Rectal smooth muscle tissue (tissue), 1 donor: Measurements from ENCODE around the gene GBE1.

Experiments
- H3K27ac ChIP-seq: one replicate; pipeline ENCODE4 v1.7.0; 2013; ENCODE audit warnings: low read depth, low read length, inconsistent platforms
- H3K27me3 ChIP-seq: one replicate; pipeline ENCODE4 v1.7.0; 2013; ENCODE audit warnings: low read length; ENCODE audit not compliant: control insufficient read depth, insufficient read depth
- H3K36me3 ChIP-seq: one replicate; pipeline ENCODE4 v1.7.0; 2013; ENCODE audit warnings: low read length; ENCODE audit not compliant: control insufficient read depth, insufficient read depth
- H3K4me1 ChIP-seq: one replicate; pipeline ENCODE4 v1.7.0; 2013; ENCODE audit warnings: low read length; ENCODE audit not compliant: control insufficient read depth, insufficient read depth
- H3K4me3 ChIP-seq: one replicate; pipeline ENCODE4 v1.7.0; 2013; ENCODE audit warnings: low read length
- H3K9ac ChIP-seq: one replicate; pipeline ENCODE4 v1.7.0; 2013; ENCODE audit warnings: low read length

The GBE1 gene

DNA sequence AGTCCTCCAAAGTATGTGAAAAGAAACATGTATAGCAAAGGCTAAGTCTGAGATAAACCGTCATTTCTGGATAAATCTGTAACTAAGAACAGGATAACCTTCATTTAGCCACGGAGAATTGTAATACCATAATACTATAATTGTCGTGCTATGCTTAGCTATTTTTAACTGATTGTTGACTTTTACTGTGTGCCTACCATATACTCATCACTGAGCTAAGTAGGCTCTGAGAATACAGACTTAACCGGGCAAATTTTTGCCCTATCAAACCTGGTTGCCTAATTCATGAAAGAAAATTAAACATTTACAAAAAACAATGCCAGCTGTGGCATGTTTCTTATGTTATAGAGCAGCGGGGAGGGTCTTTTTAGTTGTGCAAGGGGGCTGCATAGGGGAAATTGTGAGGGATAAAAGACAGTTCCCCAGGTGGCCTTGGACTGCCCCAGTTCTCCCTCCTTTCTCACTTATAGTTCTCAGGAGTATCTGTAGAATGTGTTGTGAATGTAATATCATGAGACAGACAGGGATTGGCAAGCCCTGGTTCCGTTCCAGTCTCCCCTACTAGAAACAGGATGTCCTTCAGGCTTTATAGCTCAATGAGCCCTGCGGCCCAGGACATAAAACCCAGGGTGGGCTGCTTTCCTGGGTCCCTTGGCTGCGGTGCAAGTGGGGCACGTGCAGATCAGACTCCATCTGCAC lies 318.5 kb downstream of the GBE1 start:
- Histone ChIP-seq H3K27ac (no peak overlapping the region), H3K9ac (no peak overlapping the region), H3K4me1 (no peaks in the 10 kb centered on the region), H3K4me3 (no peak overlapping the region), H3K27me3 (no peaks in the 10 kb centered on the region), H3K36me3 (no peaks in the 10 kb centered on the region)

GRCh38 chr3:81440661-81441060 lies 320.8 kb downstream of the GBE1 start:
- Histone ChIP-seq H3K4me3 (no peak overlapping the region), H3K27ac (no peak overlapping the region), H3K36me3 (no peaks in the 10 kb centered on the region), H3K9ac (no peak overlapping the region), H3K27me3 (no peaks in the 10 kb centered on the region), H3K4me1 (no peaks in the 10 kb centered on the region)
